ENCODE measurements around the gene RAD51B.

RAD51B gene

GRCh38 chr14:68403191-68404145 lies 583.9 kb downstream of the RAD51B start:
- TF ChIP-seq POLR2AphosphoS5 (IDR thresholded peaks at IDR 0.05; ENCODE audit: low read depth, low read length) (peak; percentile 49), POLR2A (IDR thresholded peaks at IDR 0.05; ENCODE audit: low read depth, low read length) (peak; percentile 61), POU2F2 (IDR thresholded peaks at IDR 0.05; ENCODE audit: low read depth, low read length) (no peak), SPI1 (IDR thresholded peaks at IDR 0.05; ENCODE audit: low read depth, low read length) (no peak)
- peak; percentile 74 for FAIRE-seq
- no peak for DNase-seq (ENCODE audit: insufficient read length, low spot score)

- DNase-seq (ENCODE audit: insufficient read length, low spot score) (no peak), FAIRE-seq (no peak)
- peak; percentile 40; the same call in 1 of the 2 replicates for TF ChIP-seq TAF1 (IDR thresholded peaks at IDR 0.05; ENCODE audit: low read depth, low read length)
- TF ChIP-seq PAX5 (IDR thresholded peaks at IDR 0.05; ENCODE audit: insufficient read depth, low read length, severe bottlenecking): no peak
Measured at GRCh38 chr14:68404146-68404527, 584.6 kb downstream of the RAD51B start.

GRCh38 chr14:68404652-68405183 lies 585.1 kb downstream of the RAD51B start:
- TF ChIP-seq POLR2AphosphoS5 (IDR thresholded peaks at IDR 0.05; ENCODE audit: low read depth, low read length) (no peak; the same call in 1 of the 2 replicates), POU2F2 (IDR thresholded peaks at IDR 0.05; ENCODE audit: low read depth, low read length) (no peak)
- peak; percentile 75 for FAIRE-seq

GRCh38 chr14:68405961-68406360 lies 586.4 kb downstream of the RAD51B start:
- no peak for FAIRE-seq
- TF ChIP-seq POLR2A (IDR thresholded peaks at IDR 0.05; ENCODE audit: low read depth, low read length) (no peak), TAF1 (IDR thresholded peaks at IDR 0.05; ENCODE audit: low read depth, low read length) (no peak), POLR2AphosphoS5 (IDR thresholded peaks at IDR 0.05; ENCODE audit: low read depth, low read length) (no peak), POU2F2 (IDR thresholded peaks at IDR 0.05; ENCODE audit: low read depth, low read length) (no peak), SPI1 (IDR thresholded peaks at IDR 0.05; ENCODE audit: low read depth, low read length) (no peak), PAX5 (IDR thresholded peaks at IDR 0.05; ENCODE audit: insufficient read depth, low read length, severe bottlenecking) (no peak)
- DNase-seq (ENCODE audit: insufficient read length, low spot score): no peak

More at GRCh38 chr14:68404652-68405183, 585.1 kb downstream of the RAD51B start:
- no peak for DNase-seq (ENCODE audit: insufficient read length, low spot score)

GRCh38 chr14:68407285-68407684 lies 587.7 kb downstream of the RAD51B start:
- FAIRE-seq (peak; percentile 41), DNase-seq (ENCODE audit: insufficient read length, low spot score) (no peak)
- TF ChIP-seq PAX5 (IDR thresholded peaks at IDR 0.05; ENCODE audit: insufficient read depth, low read length, severe bottlenecking) (no peak), SPI1 (IDR thresholded peaks at IDR 0.05; ENCODE audit: low read depth, low read length) (no peak), POLR2AphosphoS5 (IDR thresholded peaks at IDR 0.05; ENCODE audit: low read depth, low read length) (no peak), POLR2A (IDR thresholded peaks at IDR 0.05; ENCODE audit: low read depth, low read length) (no peak), TAF1 (IDR thresholded peaks at IDR 0.05; ENCODE audit: low read depth, low read length) (no peak), POU2F2 (IDR thresholded peaks at IDR 0.05; ENCODE audit: low read depth, low read length) (no peak)

GRCh38 chr14:68407825-68408224 lies 588.2 kb downstream of the RAD51B start:
- FAIRE-seq (peak; percentile 55), DNase-seq (ENCODE audit: insufficient read length, low spot score) (no peak)
- TF ChIP-seq POLR2AphosphoS5 (IDR thresholded peaks at IDR 0.05; ENCODE audit: low read depth, low read length) (no peak), SPI1 (IDR thresholded peaks at IDR 0.05; ENCODE audit: low read depth, low read length) (no peak), PAX5 (IDR thresholded peaks at IDR 0.05; ENCODE audit: insufficient read depth, low read length, severe bottlenecking) (no peak), POU2F2 (IDR thresholded peaks at IDR 0.05; ENCODE audit: low read depth, low read length) (no peak), TAF1 (IDR thresholded peaks at IDR 0.05; ENCODE audit: low read depth, low read length) (no peak), POLR2A (IDR thresholded peaks at IDR 0.05; ENCODE audit: low read depth, low read length) (no peak)

- FAIRE-seq: no peak
- DNase-seq (ENCODE audit: insufficient read length, low spot score): no peak
- no peak for TF ChIP-seq POU2F2 (IDR thresholded peaks at IDR 0.05; ENCODE audit: low read depth, low read length)
- TF ChIP-seq SPI1 (IDR thresholded peaks at IDR 0.05; ENCODE audit: low read depth, low read length): peak; percentile 71
- TF ChIP-seq TAF1 (IDR thresholded peaks at IDR 0.05; ENCODE audit: low read depth, low read length): no peak
Measured at GRCh38 chr14:68408680-68409079, 589.1 kb downstream of the RAD51B start.

GRCh38 chr14:68409387-68409786 lies 589.8 kb downstream of the RAD51B start:
- TF ChIP-seq PAX5 (IDR thresholded peaks at IDR 0.05; ENCODE audit: insufficient read depth, low read length, severe bottlenecking): no peak
- no peak for TF ChIP-seq SPI1 (IDR thresholded peaks at IDR 0.05; ENCODE audit: low read depth, low read length)
- no peak for TF ChIP-seq TAF1 (IDR thresholded peaks at IDR 0.05; ENCODE audit: low read depth, low read length)
- peak; percentile 69 for FAIRE-seq
- no peak for DNase-seq (ENCODE audit: insufficient read length, low spot score)

- TF ChIP-seq POLR2AphosphoS5 (IDR thresholded peaks at IDR 0.05; ENCODE audit: low read depth, low read length) (no peak), TAF1 (IDR thresholded peaks at IDR 0.05; ENCODE audit: low read depth, low read length) (no peak), POU2F2 (IDR thresholded peaks at IDR 0.05; ENCODE audit: low read depth, low read length) (no peak), POLR2A (IDR thresholded peaks at IDR 0.05; ENCODE audit: low read depth, low read length) (no peak), PAX5 (IDR thresholded peaks at IDR 0.05; ENCODE audit: insufficient read depth, low read length, severe bottlenecking) (no peak), SPI1 (IDR thresholded peaks at IDR 0.05; ENCODE audit: low read depth, low read length) (no peak)
- DNase-seq (ENCODE audit: insufficient read length, low spot score) (no peak), FAIRE-seq (no peak)
Measured at GRCh38 chr14:68412505-68413465, 593.2 kb downstream of the RAD51B start.

Data from GM12891 (cell line).